DMS 273 treated with DMSO at 0.1 percent for 48 hours (cell line): ENCODE data around the gene HECA.
"Not testable (repeated sequence)": the region's sequence is repeated elsewhere in the genome, so short reads cannot be mapped to it uniquely, and the experiment has no call there.

Source experiments
- DNase-seq: peaks from one replicate; lab custom pipeline; 2025; lab: John Stamatoyannopoulos, UW

Gene HECA

GRCh38 chr6:139135578-139136545, 982 bp downstream of the HECA start:
- no peak for DNase-seq

- DNase-seq = no peak
These were observed 2.8 kb downstream of the HECA start for GRCh38 chr6:139137706-139138105.

- DNase-seq = not testable (repeated sequence)
These were observed 6.0 kb downstream of the HECA start for GRCh38 chr6:139140854-139141253.

- DNase-seq = no peak
These were observed 7.4 kb downstream of the HECA start for GRCh38 chr6:139142262-139142661.

GRCh38 chr6:139143111-139143510, 8.2 kb downstream of the HECA start:
- no peak for DNase-seq

GRCh38 chr6:139144490-139145085, 9.7 kb downstream of the HECA start:
- no peak for DNase-seq

- DNase-seq = no peak
These were observed 10.8 kb downstream of the HECA start for GRCh38 chr6:139145661-139146060.

- no peak for DNase-seq
These were observed 11.4 kb downstream of the HECA start for GRCh38 chr6:139146317-139146726.

- no peak for DNase-seq
These were observed 12.7 kb downstream of the HECA start for GRCh38 chr6:139147628-139148027.

- no peak for DNase-seq
These were observed 13.8 kb downstream of the HECA start for GRCh38 chr6:139148557-139149235.

- DNase-seq = peak; percentile 74
These were observed 14.5 kb downstream of the HECA start for GRCh38 chr6:139149383-139149782.

- no peak for DNase-seq
These were observed 16.0 kb downstream of the HECA start for GRCh38 chr6:139150920-139151319.

- no peak for DNase-seq
These were observed 16.7 kb downstream of the HECA start for GRCh38 chr6:139151425-139152087.

- peak; percentile 24 for DNase-seq
These were observed 17.4 kb downstream of the HECA start for GRCh38 chr6:139152088-139152891.

- no peak for DNase-seq
These were observed 18.0 kb downstream of the HECA start for GRCh38 chr6:139152892-139153271.

- DNase-seq = no peak
These were observed 19.0 kb downstream of the HECA start for GRCh38 chr6:139153855-139154254.

- DNase-seq = no peak
These were observed 20.1 kb downstream of the HECA start for GRCh38 chr6:139154881-139155547.

- no peak for DNase-seq
These were observed 21.2 kb downstream of the HECA start for GRCh38 chr6:139156102-139156501.

- no peak for DNase-seq
These were observed 21.7 kb downstream of the HECA start for GRCh38 chr6:139156551-139156950.

- DNase-seq = not testable (repeated sequence)
These were observed 22.2 kb downstream of the HECA start for GRCh38 chr6:139157086-139157485.

- DNase-seq = no peak
These were observed 24.1 kb downstream of the HECA start for GRCh38 chr6:139159016-139159415.
